HL-60/S4 treated with phorbol 12-myristate 13-acetate at 8.2 ng/mL for 4 days and 3 days (cell line): Measurements from ENCODE around the gene LHX2.

Experiments
- in situ Hi-C: fragments of 300-500 bp; cut with MboI; formaldehyde crosslinking; loops from 2 replicates; pipeline ENCODE4 v1.15.0; 2022; ENCODE audit warnings: low sequenced_read_pairs

LHX2 gene

DNA sequence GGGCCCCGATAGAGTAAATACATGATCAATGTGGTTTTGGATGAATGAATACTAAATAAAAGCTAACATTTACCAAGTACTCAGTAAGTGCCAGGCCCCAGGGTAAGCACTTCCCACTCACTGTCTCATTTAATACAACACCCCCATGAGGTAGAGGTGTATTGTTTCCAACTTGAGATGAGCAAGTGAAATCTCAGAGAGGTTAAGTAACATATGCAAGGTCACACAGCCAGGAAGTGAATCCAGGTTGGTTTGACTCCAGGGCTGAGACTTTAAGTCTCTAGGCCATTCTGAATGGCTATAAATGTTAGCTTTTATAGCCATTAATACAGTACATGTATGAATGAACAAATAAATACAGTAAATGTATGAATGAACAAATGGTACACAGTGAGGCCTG is 39.4 kb downstream of the LHX2 start:
- in situ Hi-C loops, result no loop called here

DNA sequence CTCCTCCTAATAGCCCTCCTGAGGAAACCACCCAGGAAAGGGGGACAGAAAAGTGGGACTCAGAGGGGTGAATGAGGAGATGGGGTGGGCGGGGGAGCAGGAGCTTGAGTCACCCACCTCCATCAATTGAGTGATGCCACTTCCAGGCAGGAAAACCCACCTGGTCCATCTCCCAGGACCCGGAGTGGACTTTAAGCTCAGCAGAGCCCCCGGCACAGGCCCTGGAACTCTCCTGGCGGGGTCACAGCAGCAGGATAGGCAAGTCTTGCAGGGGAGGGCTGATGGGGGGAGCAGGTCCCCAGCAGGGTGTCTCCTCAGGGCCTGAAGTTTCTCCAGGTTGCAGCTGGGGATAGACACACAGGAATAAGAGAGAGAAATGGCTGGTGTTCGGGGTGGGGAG is 40.8 kb downstream of the LHX2 start:
- in situ Hi-C loops, result no loop called here

DNA sequence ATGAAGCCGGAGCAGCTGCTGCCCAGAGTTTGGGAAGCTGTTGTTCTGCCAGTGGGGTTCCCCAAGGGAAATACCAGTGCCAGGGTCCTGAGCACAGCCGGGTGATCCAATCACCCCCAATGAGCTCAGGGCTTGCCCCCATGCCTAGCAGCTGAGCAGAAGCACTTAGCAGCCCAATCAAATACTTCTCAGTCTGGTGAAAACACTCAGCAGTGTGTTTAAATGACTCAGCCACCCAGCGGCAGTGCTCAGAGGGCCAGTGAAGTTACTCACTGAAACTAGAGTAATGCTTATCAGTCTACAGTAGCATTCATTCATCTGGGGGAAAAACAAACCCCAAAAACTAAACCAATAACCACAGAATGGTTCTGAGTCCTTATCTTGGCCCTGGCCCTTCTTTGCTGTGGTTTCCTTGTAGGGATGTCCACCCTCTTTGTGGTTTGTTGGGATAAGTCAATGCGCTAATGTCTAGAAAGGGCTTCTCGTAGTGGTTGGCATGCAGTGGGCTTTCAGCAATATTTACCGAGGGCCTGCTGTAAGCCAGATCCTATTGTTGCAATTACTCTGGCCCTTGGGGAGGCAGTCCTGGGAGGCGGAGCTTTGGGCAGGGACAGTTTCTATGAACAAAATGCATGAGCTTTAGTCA is 43.1 kb downstream of the LHX2 start:
- in situ Hi-C loops, result no loop called here

DNA sequence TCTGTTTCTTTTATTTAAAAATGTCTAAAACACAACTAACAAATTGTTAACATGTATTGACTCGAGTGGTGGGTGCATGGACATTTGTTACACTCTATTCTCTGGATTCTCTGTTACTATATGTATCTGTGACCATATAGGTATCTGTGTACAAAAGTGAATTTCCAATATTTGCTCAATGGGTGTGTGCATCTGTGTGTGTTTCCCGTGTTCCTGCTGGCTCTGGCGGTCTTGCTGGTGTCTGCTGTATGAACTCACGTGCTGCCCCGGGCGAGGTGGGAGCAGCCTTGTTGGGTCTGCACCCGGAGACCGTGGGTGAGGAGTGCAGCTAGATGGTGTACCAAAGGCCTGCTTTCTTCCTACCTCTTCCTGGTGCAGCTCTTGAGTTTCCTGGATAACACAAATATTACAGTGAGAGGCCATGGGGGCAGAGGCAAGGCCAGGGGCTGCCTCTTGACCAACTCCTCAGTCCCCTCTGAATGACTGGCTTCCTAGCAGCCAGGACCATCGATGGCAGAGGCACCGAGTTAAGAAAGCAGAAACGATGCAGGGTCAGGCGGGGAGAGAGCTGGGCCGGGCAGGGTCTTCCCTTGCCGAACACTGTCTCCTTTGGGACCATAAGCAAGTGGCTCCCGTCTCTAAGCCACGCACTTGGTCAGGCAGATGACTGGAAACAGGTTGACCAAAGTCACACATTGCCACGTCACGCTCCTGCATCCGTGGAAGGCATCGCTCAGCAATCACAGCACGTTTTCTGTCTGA is 49.5 kb downstream of the LHX2 start:
- in situ Hi-C loops, result no loop called here

DNA sequence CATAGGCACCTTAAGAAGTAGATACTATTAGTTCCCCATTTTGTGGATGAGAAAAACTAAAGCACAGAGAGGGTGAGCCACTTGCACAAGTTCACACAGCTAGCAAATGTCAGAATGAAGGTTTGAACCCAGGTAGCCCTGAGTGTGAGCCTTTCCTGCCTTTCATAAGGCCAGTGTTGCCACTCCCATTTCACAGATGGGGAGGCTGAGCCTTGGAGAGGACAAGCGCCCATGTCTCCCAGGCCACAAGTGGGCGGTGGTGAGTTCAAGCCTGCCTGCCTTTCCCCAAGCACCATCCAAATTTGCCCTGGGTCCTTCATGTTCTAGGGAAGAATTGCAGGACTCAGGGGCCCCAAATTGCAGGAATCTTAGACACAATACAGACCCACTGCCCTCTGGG is 50.6 kb downstream of the LHX2 start:
- in situ Hi-C loops, result no loop called here

DNA sequence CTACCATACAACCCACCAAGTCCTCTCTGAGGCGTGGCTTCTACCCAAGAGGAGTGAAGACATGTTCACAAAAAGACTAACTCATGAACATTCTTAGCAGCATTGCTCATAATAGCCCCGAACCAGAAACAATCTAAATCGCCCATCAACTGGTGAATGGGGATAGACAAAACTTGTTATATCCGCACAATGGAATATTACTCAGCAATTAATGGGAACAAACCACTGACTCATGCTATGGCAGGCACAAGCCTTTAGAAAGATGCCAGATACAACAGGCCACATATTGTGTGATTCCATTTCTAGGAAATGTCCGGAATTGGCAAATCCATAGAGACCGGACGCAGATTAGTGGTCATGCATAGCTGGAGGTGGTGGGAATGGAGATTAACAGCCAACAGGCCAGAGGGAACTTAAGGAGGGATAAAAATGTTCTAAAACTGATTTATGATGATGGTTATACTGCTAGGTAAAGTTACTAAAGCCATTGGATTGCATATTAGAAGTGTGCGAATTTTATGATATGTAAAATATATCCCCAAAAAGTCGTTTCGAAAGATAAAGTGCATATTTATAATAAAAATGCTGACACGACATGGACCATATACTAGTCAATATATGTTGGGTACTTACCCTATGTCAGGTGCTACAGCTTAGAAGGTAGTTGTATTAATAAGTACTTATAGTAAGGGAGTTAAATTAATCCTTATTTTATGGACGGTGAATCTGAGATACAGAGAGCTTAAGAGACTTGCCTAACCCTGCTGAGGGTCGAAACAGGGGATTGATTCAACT is 55.4 kb downstream of the LHX2 start:
- in situ Hi-C loops, result no loop called here

DNA sequence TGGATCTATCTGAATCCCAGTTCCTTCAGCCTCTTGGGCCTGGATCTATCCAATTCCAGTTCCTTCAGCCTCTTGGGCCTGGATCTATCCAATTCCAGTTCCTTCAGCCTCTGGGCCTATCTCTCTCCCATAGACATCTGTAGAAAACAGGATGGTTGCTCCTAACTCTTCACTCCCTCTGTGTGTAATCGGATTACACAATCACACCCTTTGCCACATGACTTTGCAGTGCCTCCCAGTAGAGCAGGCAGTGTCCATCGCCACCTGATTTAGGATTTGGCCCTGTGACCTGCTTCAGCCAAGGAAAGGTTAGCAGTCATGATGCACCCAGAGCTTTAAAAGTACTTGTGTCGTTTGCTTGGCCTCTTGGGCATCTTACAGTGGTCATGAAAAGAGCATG is 56.7 kb downstream of the LHX2 start:
- in situ Hi-C loops, result no loop called here

DNA sequence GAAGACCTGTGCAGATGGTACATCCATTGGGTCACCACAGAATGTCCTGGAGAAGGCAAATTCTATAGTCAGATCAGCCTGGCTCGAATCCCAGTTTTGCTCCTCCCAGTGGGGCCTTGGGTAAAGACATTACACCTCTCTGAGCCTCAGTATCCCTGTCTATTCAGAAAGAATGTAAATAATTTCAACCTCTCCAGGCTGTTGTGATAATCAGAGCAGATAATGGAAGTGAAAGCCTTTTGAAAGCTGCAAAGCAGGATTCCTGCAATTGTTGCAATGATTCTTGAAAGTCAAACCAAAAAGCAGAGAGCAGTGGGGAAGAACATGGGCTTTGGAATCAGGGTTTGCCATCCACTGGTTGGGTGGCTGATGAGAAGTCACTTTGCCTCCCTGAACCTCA is 63.2 kb downstream of the LHX2 start:
- in situ Hi-C loops, result no loop called here

DNA sequence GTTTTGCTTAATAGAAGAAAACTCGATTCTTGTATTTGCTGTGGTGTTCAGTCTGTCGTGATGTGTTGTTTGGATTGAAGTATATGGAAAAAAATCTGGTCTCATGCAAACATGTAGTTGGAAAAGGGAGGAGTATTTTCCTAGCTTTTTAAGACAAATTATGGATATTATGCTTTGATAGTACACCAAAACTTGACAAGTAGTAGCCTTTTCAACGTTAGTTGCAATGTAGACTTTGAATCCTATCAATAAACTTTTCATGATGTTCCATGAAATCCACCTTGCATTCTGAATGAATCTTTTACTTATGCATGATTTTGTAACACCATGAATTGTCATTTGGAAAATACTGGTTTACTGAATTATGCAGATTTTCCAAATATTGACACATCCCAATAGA is 64.2 kb downstream of the LHX2 start:
- in situ Hi-C loops, result no loop called here

DNA sequence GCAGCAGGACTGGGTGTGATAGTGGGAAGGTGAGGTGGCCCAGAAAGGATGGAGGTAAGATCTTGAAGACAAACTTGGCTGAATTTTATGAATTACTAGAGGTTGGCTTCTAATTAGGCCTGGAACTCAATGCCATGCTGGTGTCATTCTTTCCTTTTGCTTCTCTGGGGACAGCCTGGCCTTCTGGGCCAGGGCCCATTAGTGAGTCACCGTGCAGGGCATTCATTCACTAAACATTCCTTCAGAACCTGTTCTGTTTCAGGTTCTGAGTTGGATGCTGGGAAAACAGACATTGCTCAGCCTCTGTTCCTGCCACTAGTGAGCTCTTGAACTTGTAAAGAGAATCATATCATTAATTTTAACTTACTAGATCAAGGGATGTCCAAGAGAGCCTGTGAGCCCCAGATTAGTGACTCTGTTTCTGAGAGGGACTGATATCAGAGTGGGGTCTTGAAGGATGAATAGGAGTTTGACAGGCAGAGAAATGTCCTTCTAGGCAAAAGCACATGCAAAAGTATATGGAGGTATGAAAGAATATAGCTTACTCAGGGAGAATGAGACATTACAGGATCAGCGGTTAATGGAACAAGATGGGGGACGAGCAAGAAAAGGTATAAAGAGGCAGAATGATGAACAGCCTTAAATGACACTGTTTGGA is 66.5 kb downstream of the LHX2 start:
- in situ Hi-C loops, result no loop called here

DNA sequence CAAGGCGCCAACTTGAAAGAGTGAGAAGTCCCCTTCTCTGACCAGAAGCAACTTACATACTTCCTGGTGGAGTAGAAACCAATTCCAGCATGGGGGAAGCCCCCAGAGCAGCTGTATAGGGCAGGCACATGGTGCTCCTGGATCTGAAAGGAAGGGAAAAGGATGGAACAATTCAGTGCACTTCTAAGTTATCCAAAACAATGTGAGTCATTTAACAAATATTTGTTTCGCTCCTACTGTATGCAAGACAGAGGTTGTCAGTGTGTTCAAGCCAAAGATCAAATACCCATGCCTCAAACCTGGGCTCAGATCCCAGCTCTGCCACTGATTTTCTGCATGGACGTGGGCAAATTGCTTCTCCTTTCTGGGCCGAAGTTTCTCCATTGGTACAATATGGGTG is 67.1 kb downstream of the LHX2 start:
- in situ Hi-C loops, result no loop called here

DNA sequence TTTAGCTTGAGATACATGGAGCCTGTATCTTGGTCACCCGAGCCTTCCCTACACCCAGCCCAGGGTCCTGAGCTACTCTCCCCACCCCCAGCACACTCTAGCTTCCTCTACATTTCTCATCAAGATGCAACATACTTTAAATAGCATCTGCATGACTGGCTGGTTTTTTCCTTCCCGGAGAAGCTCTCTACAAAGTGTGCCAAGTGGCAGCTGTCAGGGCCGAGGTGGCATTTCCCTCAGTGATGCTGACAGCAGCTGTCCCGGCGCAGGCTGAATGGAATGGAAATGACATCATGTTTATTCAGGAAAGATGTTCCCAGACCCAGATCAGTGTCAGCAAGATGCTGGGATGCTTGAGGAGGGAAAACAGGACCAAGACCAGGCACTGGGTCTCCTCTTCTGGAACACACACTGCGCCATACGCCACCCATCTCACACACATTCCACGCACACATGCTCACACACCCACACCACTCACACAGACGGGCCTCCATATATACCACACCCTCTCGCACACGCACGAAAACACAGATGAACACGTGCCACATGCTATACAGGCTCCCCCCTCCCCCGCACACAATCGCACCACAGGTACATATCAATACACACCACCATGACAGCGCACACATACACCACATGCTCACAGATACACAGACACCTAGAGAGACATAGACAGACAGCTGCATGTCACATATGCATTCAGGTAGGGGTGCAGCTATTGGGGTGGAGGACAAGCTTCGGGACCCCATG is 67.8 kb downstream of the LHX2 start:
- in situ Hi-C loops, result no loop called here

DNA sequence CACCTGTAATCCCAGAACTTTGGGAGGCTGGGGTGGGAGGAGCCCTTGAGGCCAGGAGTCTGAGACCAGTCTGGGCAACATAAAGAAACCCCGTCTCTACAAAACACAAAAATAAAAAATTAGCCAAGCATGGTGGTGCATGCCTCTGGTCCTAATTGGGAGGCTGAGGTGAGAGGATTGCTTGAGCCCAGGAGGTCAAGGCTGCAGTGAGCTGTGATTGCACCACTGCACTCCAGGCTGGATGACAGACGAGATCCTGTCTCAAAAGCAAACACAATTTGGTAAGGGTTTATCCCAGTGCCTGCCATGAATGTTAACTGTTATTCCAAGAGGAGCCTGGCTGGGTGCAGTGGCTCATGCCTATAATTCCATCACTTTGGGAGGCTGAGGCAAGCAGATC is 71.1 kb downstream of the LHX2 start:
- in situ Hi-C loops, result no loop called here
